Measurements from ENCODE around the gene SLIRP.
A peak's percentile ranks its signal among the peaks of the same experiment; 100 is the strongest.

- no peak for TF ChIP-seq CTCF (IDR thresholded peaks at IDR 0.05)
- no peak for TF ChIP-seq POLR2A (IDR thresholded peaks at IDR 0.05)
- TF ChIP-seq POLR2AphosphoS5 (IDR thresholded peaks at IDR 0.05): peak in 1 of 4 donors; percentile 5
Measured at GRCh38 chr14:77663293-77663692, 44.6 kb upstream of the SLIRP start.
